Measurements from ENCODE around the gene LTBR. TPM values are rescaled to one million over a fixed set of nuclear protein-coding genes. Genes with fewer than 3 reads are reported as not detected.

LTBR gene
- total RNA-seq (2012; rRNA removed) (19.7 and 24.7 TPM in 2 replicates), polyA plus RNA-seq (2012; rRNA removed) (62.5 and 66.0 TPM in 2 replicates), Bru-seq, nascent RNA (percentile 69 among the genes with signal in this experiment), BruChase-seq, experiment 1, labeled RNA remaining after a 6-hour chase (percentile 76 among the genes with signal in this experiment), BruChase-seq, experiment 2, labeled RNA remaining after a 2-hour chase (percentile 66 among the genes with signal in this experiment)
- polyA plus RNA-seq (2012; cell fraction: cytosol; rRNA removed), result 71.8 and 82.3 TPM in 2 replicates
- polyA plus RNA-seq (2012; cell fraction: nucleus; rRNA removed; ENCODE audit: low replicate concordance), result 71.5 and 142 TPM in 2 replicates
- long read RNA-seq, transcript LTBR-201 (10 exons, 2,260 nt), result major isoform, 108 of 195 reads
- long read RNA-seq, transcript LTBR-203 (2 exons, 2,327 nt), result minor isoform, 6 of 195 reads
- long read RNA-seq, partial matches to known transcripts, result 61 of 195 reads
- long read RNA-seq, other reads (novel, unspliced or antisense), result 20 of 195 reads

GRCh38 chr12:6383572-6384498 lies at the start of gene LTBR:
TSS of gene LTBR (plus strand) at chr12:6384162. CDS start at chr12:6384359, 197 bp downstream.
- Histone ChIP-seq H3K36me3 (ENCODE audit: control insufficient read depth, insufficient read depth, low read length) (peaks cover 28% of the 10 kb centered on the region), H2AK5ac (ENCODE audit: low read depth, low read length) (peak within 1 kb of the TSS; percentile 100), H3K56ac (ENCODE audit: extremely low read depth, insufficient read depth, low read length) (peak within 1 kb of the TSS; percentile 74), H3K4me1 (ENCODE audit: control insufficient read depth, insufficient read depth, low read length) (peaks cover 20% of the 10 kb centered on the region), H3K9me3 (ENCODE audit: control insufficient read depth, insufficient read depth, low read length) (no peaks in the 10 kb centered on the region), H3K4ac (ENCODE audit: low read depth, low read length) (peak within 1 kb of the TSS; percentile 97), H3K27ac (ENCODE audit: insufficient read depth, low read length) (peak within 1 kb of the TSS; percentile 94), H4K5ac (ENCODE audit: low read depth, low read length) (peak within 1 kb of the TSS; percentile 92), H3K4me2 (ENCODE audit: low read depth, low read length) (peak within 1 kb of the TSS; percentile 95), H3K18ac (ENCODE audit: low read depth, low read length) (peak within 1 kb of the TSS; percentile 82), H4K20me1 (ENCODE audit: insufficient read depth, low read length) (peaks cover 7% of the 10 kb centered on the region; the same call in 1 of the 2 replicates), H3K4me3 (ENCODE audit: insufficient read depth, low read depth, low read length) (peak within 1 kb of the TSS; percentile 69), H2AFZ (replicated peaks; ENCODE audit: low read length, poor library complexity) (peak within 1 kb of the TSS; percentile 97), H2AK9ac (replicated peaks; ENCODE audit: low read depth, low read length, poor library complexity) (peak within 1 kb of the TSS; percentile 100), H3K9me1 (ENCODE audit: insufficient read depth, low read length) (peaks cover 35% of the 10 kb centered on the region), H2BK5ac (ENCODE audit: low read depth, low read length, poor library complexity, severe bottlenecking) (peak within 1 kb of the TSS; percentile 94), H4K8ac (ENCODE audit: low read depth in 2 of 2, low read length in 2 of 2) (peak within 1 kb of the TSS; percentile 95 to 96), H3K27me3 (ENCODE audit: control insufficient read depth, insufficient read depth, low read length) (no peaks in the 10 kb centered on the region), H3K14ac (replicated peaks; ENCODE audit: low read depth, low read length) (peak within 1 kb of the TSS; percentile 99), H2BK15ac (ENCODE audit: low read depth, low read length) (peak within 1 kb of the TSS; percentile 24; the same call in 1 of the 3 replicates), H3K79me1 (ENCODE audit: low read depth in 1 of 2, low read length in 2 of 2) (peaks cover 27 to 52% of the 10 kb centered on the region in 2 experiments; a peak in 3 of 4 replicates), H4K91ac (ENCODE audit: insufficient read depth, low read depth, low read length) (peak within 1 kb of the TSS; percentile 98), H2BK120ac (ENCODE audit: low read depth, low read length) (peak within 1 kb of the TSS; percentile 90), H3K23ac (ENCODE audit: low read depth, low read length) (peak within 1 kb of the TSS; percentile 94), H3K9ac (ENCODE audit: low read depth, low read length) (peak within 1 kb of the TSS; percentile 92), H2BK20ac (ENCODE audit: low read depth, low read length) (peak within 1 kb of the TSS; percentile 47)
- intact Hi-C loops (cut with micrococcal nuclease) (loop anchor here (1.0 kb wide), 1 partner anchor 48 kb away; no protein-coding TSS in a partner anchor), dilution Hi-C loops (cut with HindIII; ENCODE audit: low sequenced_read_pairs, unreplicated experiment) (no loop called here), in situ Hi-C loops (cut with MboI; ENCODE audit: low sequenced_read_pairs) (no loop called here)
- ChIA-PET POLR2A (ENCODE audit: unreplicated experiment) (interaction anchor here (0.6 to 1.7 kb wide), 3 partner anchors 9 to 47 kb away, joined by 3 to 6 read pairs (median 4); no protein-coding TSS in a partner anchor), CTCF (interaction anchor here (0.8 to 0.9 kb wide), 2 partner anchors 49 to 60 kb away, joined by 3 to 4 read pairs; no protein-coding TSS in a partner anchor)
- DNase-seq (peak; percentile 90), ATAC-seq (ENCODE audit: low read depth) (peak; percentile 96)
- TSS peak; percentile 82 for BruUV-seq (replicated peaks)
- 3% methylated on average over 25 of the region's 62 CpGs; no CpG with 5 or more reads in 1 of the 2 experiments for WGBS, 2 experiments (ENCODE audit: extremely low coverage in 2 of 2, insufficient read length in 1 of 2)
- TF ChIP-seq CHD1 (IDR thresholded peaks at IDR 0.05; ENCODE audit: low read depth, low read length) (no peak), CTCF (conservative IDR thresholded peaks at IDR 0.05; ENCODE audit: low read depth, low read length) (0 out of 2 replicates have a peak, but pooled peaks have one; percentile 16), POLR2A (IDR thresholded peaks at IDR 0.05; ENCODE audit: low read depth, low read length) (peak; percentile 79), RFX5 (IDR thresholded peaks at IDR 0.05; ENCODE audit: low read depth, low read length) (no peak), CEBPB (IDR thresholded peaks at IDR 0.05; ENCODE audit: low read depth, low read length) (peak; percentile 99), ELK1 (IDR thresholded peaks at IDR 0.05; ENCODE audit: borderline replicate concordance, low read depth, low read length) (no peak), SMC3 (IDR thresholded peaks at IDR 0.05; ENCODE audit: low read depth, low read length) (peak; percentile 27; the same call in 1 of the 2 replicates), RAD21 (IDR thresholded peaks at IDR 0.05; ENCODE audit: low read length) (peak; percentile 38), USF2 (IDR thresholded peaks at IDR 0.05; ENCODE audit: low read depth, low read length) (peak; percentile 85), MAZ (IDR thresholded peaks at IDR 0.05; ENCODE audit: borderline replicate concordance, low read depth, low read length) (peak; percentile 86; the same call in 1 of the 2 replicates)
